GM12801 (cell line): ENCODE results near the gene RHBG.

ENCODE experiments used
- TF ChIP-seq, protein P1 (sequence below): IDR thresholded peaks from one replicate; pipeline ENCODE4 v1.5.1; 2011; ENCODE audit warnings: control low read depth; ENCODE audit not compliant: insufficient read length; ENCODE audit errors: extremely low read depth

Gene RHBG

GRCh38 chr1:156413391-156414246 is 44.6 kb downstream of the RHBG start:
- TF ChIP-seq, protein P1, sequence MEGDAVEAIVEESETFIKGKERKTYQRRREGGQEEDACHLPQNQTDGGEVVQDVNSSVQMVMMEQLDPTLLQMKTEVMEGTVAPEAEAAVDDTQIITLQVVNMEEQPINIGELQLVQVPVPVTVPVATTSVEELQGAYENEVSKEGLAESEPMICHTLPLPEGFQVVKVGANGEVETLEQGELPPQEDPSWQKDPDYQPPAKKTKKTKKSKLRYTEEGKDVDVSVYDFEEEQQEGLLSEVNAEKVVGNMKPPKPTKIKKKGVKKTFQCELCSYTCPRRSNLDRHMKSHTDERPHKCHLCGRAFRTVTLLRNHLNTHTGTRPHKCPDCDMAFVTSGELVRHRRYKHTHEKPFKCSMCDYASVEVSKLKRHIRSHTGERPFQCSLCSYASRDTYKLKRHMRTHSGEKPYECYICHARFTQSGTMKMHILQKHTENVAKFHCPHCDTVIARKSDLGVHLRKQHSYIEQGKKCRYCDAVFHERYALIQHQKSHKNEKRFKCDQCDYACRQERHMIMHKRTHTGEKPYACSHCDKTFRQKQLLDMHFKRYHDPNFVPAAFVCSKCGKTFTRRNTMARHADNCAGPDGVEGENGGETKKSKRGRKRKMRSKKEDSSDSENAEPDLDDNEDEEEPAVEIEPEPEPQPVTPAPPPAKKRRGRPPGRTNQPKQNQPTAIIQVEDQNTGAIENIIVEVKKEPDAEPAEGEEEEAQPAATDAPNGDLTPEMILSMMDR, result no peak

DNA sequence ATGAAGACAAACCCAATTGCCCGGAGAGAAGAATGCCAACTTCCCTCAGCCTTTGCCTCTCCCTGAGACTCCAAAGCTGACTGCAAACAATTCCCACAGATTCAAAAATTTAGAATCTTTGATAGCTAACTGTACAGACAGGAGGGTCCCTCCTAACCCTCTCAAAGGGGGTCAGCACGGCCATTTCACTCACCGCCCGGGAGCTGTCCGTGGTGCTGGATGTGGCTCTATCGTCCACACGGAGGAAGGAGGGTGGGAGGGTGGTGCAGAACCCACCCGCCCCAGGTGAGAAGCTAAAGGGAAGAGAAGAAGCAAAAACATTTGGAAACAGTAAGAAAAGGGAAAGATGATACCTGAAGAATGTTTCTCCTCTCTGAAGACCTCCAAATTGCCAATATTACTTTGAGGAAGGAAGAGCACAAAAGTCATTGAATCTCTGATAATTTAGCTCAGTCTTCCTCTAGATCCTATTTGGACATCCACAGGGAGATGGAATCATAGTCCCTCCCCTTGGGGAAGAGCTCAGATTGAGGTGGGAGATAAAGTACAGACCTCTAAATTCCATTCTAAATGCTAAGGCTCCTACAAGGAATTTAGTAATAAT is 45.6 kb downstream of the RHBG start:
- TF ChIP-seq, protein P1, result no peak

- TF ChIP-seq, protein P1, result no peak
Observed at GRCh38 chr1:156416993-156417392, 48.0 kb downstream of the RHBG start.

GRCh38 chr1:156417401-156418020 is 48.5 kb downstream of the RHBG start:
- TF ChIP-seq, protein P1, result no peak

- TF ChIP-seq, protein P1, result no peak
Observed at GRCh38 chr1:156418416-156419070, 49.5 kb downstream of the RHBG start.

GRCh38 chr1:156419854-156420204 is 50.8 kb downstream of the RHBG start:
- TF ChIP-seq, protein P1, result no peak

DNA sequence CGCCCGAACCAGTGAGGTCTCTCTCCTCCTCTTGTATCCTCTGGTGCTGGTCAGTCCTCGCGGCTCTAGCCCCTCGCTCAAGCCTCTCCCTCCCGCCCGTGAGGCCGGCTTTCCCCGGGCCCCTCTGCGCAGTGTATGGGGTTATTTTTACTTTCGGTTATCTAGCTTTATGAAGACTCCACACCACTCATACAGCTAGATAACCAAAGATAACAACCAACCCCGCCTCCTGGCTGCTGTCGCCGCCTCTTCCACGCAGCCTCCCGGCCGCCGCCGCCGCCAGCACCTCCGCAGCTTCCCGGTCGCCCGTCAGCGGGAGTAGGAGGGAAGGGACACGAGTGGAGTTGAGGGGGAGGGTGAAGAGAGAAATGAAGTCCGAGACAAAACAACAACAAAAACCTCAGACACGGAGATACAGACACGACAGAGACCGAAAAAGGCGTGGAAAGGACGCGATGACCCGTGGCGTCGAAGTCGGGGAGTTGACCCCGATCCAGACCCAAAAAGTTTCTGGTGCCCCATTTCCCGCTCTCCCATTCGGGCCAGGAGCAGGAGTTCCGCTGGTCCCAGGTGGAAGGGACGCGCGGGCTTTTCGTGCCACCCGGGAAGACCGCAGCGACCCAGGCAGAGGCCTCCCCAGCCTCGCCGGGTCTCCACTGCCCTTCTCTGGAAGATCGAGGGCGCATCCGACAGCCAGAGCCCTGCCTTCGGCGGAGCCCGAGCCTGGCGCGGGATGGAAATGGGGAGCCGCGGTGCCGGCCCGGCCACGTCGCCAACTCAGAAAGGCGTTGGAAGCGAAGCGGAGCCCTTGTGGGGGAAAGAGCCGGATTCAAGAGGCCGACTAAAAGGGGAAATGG is 51.4 kb downstream of the RHBG start:
- TF ChIP-seq, protein P1, result no peak
